SK-N-SH treated with all-trans-retinoic acid at 6 μM for 48 hours (cell line): Measurements from ENCODE around the gene EXD3.

Source experiments
- ATAC-seq: fragments of 200-7000 bp; cut with Tn5 transposase; 3 replicates; pipeline ENCODE4 v1.9.1; 2020; ENCODE audit warnings: mild to moderate bottlenecking, moderate library complexity
- CREB5 ChIP-seq: fragments of 250-450 bp; sonication (Bioruptor Pico); IDR thresholded peaks from 2 replicates; pipeline ENCODE4 v1.5.1; 2020; ENCODE audit warnings: low read depth, mild to moderate bottlenecking, moderate library complexity
- PPARA ChIP-seq: fragments of 250-450 bp; sonication (Bioruptor Pico); IDR thresholded peaks from 2 replicates; pipeline ENCODE4 v1.5.0; 2020; ENCODE audit warnings: mild to moderate bottlenecking, borderline replicate concordance
- SNAI2 ChIP-seq: fragments of 250-450 bp; sonication (Bioruptor Pico); IDR thresholded peaks from 2 replicates; pipeline ENCODE4 v1.5.0; 2020; ENCODE audit warnings: mild to moderate bottlenecking, moderate library complexity
- TSHZ2 ChIP-seq: fragments of 250-450 bp; sonication (Bioruptor Pico); IDR thresholded peaks from 2 replicates; pipeline ENCODE4 v1.5.0; 2020; ENCODE audit warnings: mild to moderate bottlenecking, moderate library complexity
- ZFP3 ChIP-seq: fragments of 250-450 bp; sonication (Bioruptor Pico); IDR thresholded peaks from 2 replicates; pipeline ENCODE4 v1.5.0; 2020; ENCODE audit warnings: mild to moderate bottlenecking, moderate library complexity
- ZNF70 ChIP-seq: fragments of 450-650 bp; formaldehyde crosslinking; IDR thresholded peaks from 2 replicates; pipeline ENCODE4 v1.5.0; 2020; ENCODE audit warnings: mild to moderate bottlenecking, moderate library complexity

The EXD3 gene

GRCh38 chr9:137262909-137263285 lies 160.1 kb downstream of the EXD3 start:
- TF ChIP-seq TSHZ2 (CRISPR knock-in tag) (no peak), CREB5 (no peak), ZNF70 (CRISPR knock-in tag) (no peak), ZFP3 (CRISPR knock-in tag) (no peak), PPARA (CRISPR knock-in tag) (no peak), SNAI2 (no peak)
- no peak for ATAC-seq

- ATAC-seq, result 0 out of 3 replicates have a peak, but pooled peaks have one; percentile 41
Measured at GRCh38 chr9:137262173-137262908, 160.6 kb downstream of the EXD3 start.
